MM.1S (cell line): ENCODE measurements around the gene ITSN2.

ENCODE experiments used
- CTCF ChIP-seq: fragments of 300-600 bp; sonication (generic); IDR thresholded peaks from 2 replicates; pipeline ENCODE4 v1.5.1; 2016; ENCODE audit warnings: antibody characterized with exemption, low read length, mixed read lengths
- EZH2 ChIP-seq: fragments of 300-600 bp; sonication (generic); optimal IDR thresholded peaks from 2 replicates; pipeline ENCODE3; 2017; ENCODE audit warnings: low read depth, mild to moderate bottlenecking, antibody characterized with exemption, low read length, mixed read lengths

- TF ChIP-seq CTCF = no peak
- no peak for TF ChIP-seq EZH2
Measured at GRCh38 chr2:24402242-24403097, 42.1 kb upstream of the ITSN2 start.
